ENCODE results near the gene PICK1. TPM values are rescaled to one million over a fixed set of nuclear protein-coding genes. Genes with fewer than 3 reads are reported as not detected.
"Not testable (repeated sequence)": the region's sequence is repeated elsewhere in the genome, so short reads cannot be mapped to it uniquely, and the experiment has no call there.

PICK1 gene
- total RNA-seq, 2 donors from 2014 or later, result 90.0 to 114 TPM

GRCh38 chr22:38077096-38077495, 19.9 kb downstream of the PICK1 start:
- WGBS, result 80% methylated on average over 12 of the region's 12 CpGs

GRCh38 chr22:38077595-38077994, 20.4 kb downstream of the PICK1 start:
- Histone ChIP-seq H3K4me3 (no peak overlapping the region), H3K27me3 (replicated peaks; ENCODE audit: insufficient read depth) (no peaks in the 10 kb centered on the region), H3K27ac (no peak overlapping the region), H3K4me1 (replicated peaks) (peaks cover 9% of the 10 kb centered on the region), H3K9me3 (no peaks in the 10 kb centered on the region), H3K36me3 (peaks cover 7 to 23% of the 10 kb centered on the region in 2 donors)
- no peak for DNase-seq (ENCODE audit: low spot score)
- no peak for TF ChIP-seq POLR2AphosphoS5 (IDR thresholded peaks at IDR 0.05)
- no peak for TF ChIP-seq POLR2A (IDR thresholded peaks at IDR 0.05)
- TF ChIP-seq CTCF (IDR thresholded peaks at IDR 0.05), result no peak
- 60% methylated on average over 10 of the region's 14 CpGs for WGBS
- intact Hi-C loops (cut with DNase I), result no loop called here

More at GRCh38 chr22:38077096-38077495, 19.9 kb downstream of the PICK1 start:
- H3K4me3 ChIP-seq, result no peak overlapping the region
- no peak overlapping the region for H3K27ac ChIP-seq
- H3K36me3 ChIP-seq, result peaks cover 7 to 27% of the 10 kb centered on the region in 2 donors
- TF ChIP-seq CTCF (IDR thresholded peaks at IDR 0.05) (no peak), POLR2A (IDR thresholded peaks at IDR 0.05) (no peak), POLR2AphosphoS5 (IDR thresholded peaks at IDR 0.05) (no peak)
- intact Hi-C loops (cut with DNase I), result no loop called here
- H3K4me1 ChIP-seq (replicated peaks), result peaks cover 5% of the 10 kb centered on the region
- no peaks in the 10 kb centered on the region for H3K27me3 ChIP-seq (replicated peaks; ENCODE audit: insufficient read depth)
- DNase-seq (ENCODE audit: low spot score), result no peak
- H3K9me3 ChIP-seq, result no peaks in the 10 kb centered on the region

GRCh38 chr22:38078046-38078840, 21.0 kb downstream of the PICK1 start:
- peaks cover 3 to 17% of the 10 kb centered on the region in 2 donors for H3K36me3 ChIP-seq
- no peaks in the 10 kb centered on the region for H3K27me3 ChIP-seq (replicated peaks; ENCODE audit: insufficient read depth)
- TF ChIP-seq CTCF (IDR thresholded peaks at IDR 0.05) (no peak), POLR2A (IDR thresholded peaks at IDR 0.05) (no peak)
- WGBS, result 72% methylated on average over 20 of the region's 22 CpGs
- intact Hi-C loops (cut with DNase I), result no loop called here
- H3K9me3 ChIP-seq, result no peaks in the 10 kb centered on the region
- no peak overlapping the region for H3K27ac ChIP-seq
- no peak overlapping the region for H3K4me3 ChIP-seq
- H3K4me1 ChIP-seq (replicated peaks), result peaks cover 9% of the 10 kb centered on the region
- no peak for DNase-seq (ENCODE audit: low spot score)

- intact Hi-C loops (cut with DNase I), result not testable (repeated sequence)
- 92% methylated on average over 2 of the region's 2 CpGs for WGBS
These were observed 22.0 kb downstream of the PICK1 start for GRCh38 chr22:38079208-38079607.

GRCh38 chr22:38079804-38080203, 22.6 kb downstream of the PICK1 start:
- Histone ChIP-seq H3K27me3 (replicated peaks; ENCODE audit: insufficient read depth) (no peaks in the 10 kb centered on the region), H3K4me3 (no peak overlapping the region), H3K9me3 (no peaks in the 10 kb centered on the region), H3K4me1 (replicated peaks) (peaks cover 9% of the 10 kb centered on the region), H3K36me3 (peaks cover 0 to 2% of the 10 kb centered on the region in 2 donors), H3K27ac (no peak overlapping the region)
- intact Hi-C loops (cut with DNase I), result no loop called here
- TF ChIP-seq POLR2AphosphoS5 (IDR thresholded peaks at IDR 0.05), result no peak
- TF ChIP-seq CTCF (IDR thresholded peaks at IDR 0.05), result no peak
- TF ChIP-seq POLR2A (IDR thresholded peaks at IDR 0.05), result no peak
- no peak for DNase-seq (ENCODE audit: low spot score)
- 84% methylated on average over 7 of the region's 7 CpGs for WGBS

More at GRCh38 chr22:38079208-38079607, 22.0 kb downstream of the PICK1 start:
- not testable (repeated sequence) for H3K36me3 ChIP-seq; H3K4me3 ChIP-seq; H3K9me3 ChIP-seq; H3K27me3 ChIP-seq (replicated peaks; ENCODE audit: insufficient read depth); H3K4me1 ChIP-seq (replicated peaks); DNase-seq (ENCODE audit: low spot score); H3K27ac ChIP-seq
